ENCODE results near the gene RNASEH2C.
"Not testable (repeated sequence)": the region's sequence is repeated elsewhere in the genome, so short reads cannot be mapped to it uniquely, and the experiment has no call there.

RNASEH2C gene

GRCh38 chr11:65692367-65692766, 28.2 kb downstream of the RNASEH2C start:
- DNase-seq = no peak

GRCh38 chr11:65691847-65692246, 28.8 kb downstream of the RNASEH2C start:
- DNase-seq = not testable (repeated sequence)

GRCh38 chr11:65685981-65686380, 34.6 kb downstream of the RNASEH2C start:
- DNase-seq = no peak

- not testable (repeated sequence) for DNase-seq
Measured at GRCh38 chr11:65683480-65683879, 37.1 kb downstream of the RNASEH2C start.

GRCh38 chr11:65680192-65680743, 40.3 kb downstream of the RNASEH2C start:
- no peak for DNase-seq

GRCh38 chr11:65672982-65673381, 47.6 kb downstream of the RNASEH2C start:
- DNase-seq = no peak

- DNase-seq = no peak
Measured at GRCh38 chr11:65672180-65672860, 48.3 kb downstream of the RNASEH2C start.

Data from right kidney (tissue), 1 donor.